ENCODE results near the gene CAVIN1.

DNA sequence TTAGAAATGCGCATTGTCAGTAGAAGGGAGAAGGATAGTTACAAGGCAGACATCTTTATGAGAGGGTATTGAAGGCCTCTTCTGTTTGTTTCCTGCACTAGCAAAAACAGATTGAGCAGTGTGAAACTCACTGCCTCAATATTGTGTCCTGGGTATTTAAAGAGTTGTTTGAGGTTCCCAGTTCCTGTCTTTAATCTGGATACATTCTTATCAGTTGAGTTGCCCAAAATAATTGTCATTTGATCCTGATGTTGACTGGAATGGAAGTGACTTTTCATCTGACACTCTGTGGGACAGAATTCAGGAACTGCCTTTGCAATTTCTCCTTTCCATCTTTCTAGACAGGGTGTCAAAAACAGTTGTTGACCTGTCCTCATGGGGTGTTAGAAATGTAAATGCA lies 37.3 kb upstream of the CAVIN1 start:
- TF ChIP-seq CTCF (IDR thresholded peaks at IDR 0.05; ENCODE audit: borderline replicate concordance, extremely low read depth, low read length, poor library complexity, severe bottlenecking): no peak
- no peak for TF ChIP-seq EZH2 (IDR thresholded peaks at IDR 0.05; ENCODE audit: borderline replicate concordance, low read depth, low read length, severe bottlenecking)

Measured in DND-41 (cell line).